Left hindlimb (tissue), 1 donor: ENCODE data around the gene TOX2.

ENCODE experiments used
- DNase-seq: peaks from one replicate; pipeline ENCODE4 v3.0.0-alpha.2; 2018

TOX2 gene

GRCh38 chr20:43914311-43915210 lies at the start of gene TOX2:
TOX2 (plus strand) TSS chr20:43914852; CDS start chr20:43914892, 40 bp downstream.
- no peak for DNase-seq

DNA sequence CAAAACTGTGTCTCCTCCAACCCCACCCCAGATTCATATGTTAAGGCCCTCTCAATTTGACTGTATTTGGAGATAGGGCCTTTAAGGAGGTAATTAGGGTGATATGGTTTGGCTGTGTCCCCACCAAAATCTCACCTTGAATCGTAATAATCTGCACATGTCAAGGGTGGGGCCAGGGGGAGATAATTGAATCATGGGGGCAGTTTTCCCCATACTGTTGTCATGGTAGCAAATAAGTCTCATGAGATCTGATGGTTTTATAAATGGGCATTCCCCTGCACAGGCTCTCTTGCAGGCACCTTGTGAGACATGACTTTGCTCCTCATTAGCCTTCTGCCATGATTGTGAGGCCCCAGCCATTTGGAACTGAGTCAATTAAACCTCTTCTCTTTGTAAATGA lies 46.6 kb upstream of the TOX2 start:
- no peak for DNase-seq

- DNase-seq: no peak
Measured at GRCh38 chr20:43870484-43870883, 44.2 kb upstream of the TOX2 start.

DNA sequence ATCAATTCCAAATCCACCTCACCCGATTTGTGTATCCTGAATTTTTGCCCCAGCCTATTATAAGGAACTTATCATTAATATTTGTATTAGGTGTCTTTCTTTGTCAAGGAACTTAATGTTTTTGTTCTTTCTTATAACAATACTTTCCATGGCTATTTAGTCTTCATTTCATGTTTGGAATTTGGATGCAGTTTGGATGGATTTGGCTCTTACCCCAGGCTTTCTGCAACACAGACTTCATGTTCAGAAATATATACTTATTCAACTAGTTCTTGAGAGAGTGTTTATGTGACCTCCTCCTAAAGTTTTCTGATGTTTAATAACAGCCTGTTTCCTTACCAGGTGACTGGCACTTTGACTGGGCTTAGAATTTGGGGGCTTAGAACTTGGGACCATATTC lies 35.9 kb upstream of the TOX2 start:
- DNase-seq: no peak

DNA sequence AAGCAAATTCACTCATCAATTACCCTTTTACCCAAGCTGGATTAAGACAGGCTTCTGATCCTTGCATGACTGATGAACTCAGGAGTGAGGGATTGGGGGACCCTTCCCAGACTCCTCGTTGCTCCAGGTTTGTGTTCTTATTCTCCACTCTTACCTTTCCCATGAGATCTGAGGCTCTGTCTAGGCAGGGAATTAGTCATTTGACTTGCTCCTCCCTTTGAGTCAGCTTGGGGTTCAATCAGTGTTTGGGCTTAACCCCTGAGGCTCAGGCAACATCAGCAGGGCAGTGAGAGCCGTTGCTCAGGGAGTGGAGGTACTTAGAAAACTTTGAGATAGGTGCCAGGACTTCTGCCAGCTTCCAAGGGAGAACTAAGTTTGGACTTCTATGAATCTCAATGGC lies 20.7 kb upstream of the TOX2 start:
- no peak for DNase-seq

- DNase-seq: no peak
Measured at GRCh38 chr20:43894491-43894890, 20.2 kb upstream of the TOX2 start.

DNA sequence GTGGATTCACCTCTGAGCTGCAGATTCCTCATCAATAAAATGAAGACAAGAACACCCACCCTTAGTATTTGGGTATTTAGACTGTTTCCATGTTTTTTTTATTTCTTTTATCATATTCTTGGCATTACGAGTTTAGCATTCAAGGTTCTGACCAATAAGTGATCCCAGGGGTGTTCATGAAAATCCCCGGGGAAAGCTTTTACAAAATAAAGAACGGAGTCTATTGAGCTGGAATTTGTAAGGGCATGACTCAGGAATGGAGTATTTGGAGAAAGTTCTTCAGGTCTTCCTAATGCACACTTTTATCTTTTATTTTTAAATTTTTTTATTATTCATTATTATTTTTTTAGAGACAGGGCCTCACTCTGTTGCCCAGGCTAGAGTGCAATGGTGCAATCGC lies 19.4 kb upstream of the TOX2 start:
- no peak for DNase-seq

GRCh38 chr20:43899274-43900120 lies 15.2 kb upstream of the TOX2 start:
- DNase-seq: no peak

- no peak for DNase-seq
Measured at GRCh38 chr20:43900121-43900466, 14.6 kb upstream of the TOX2 start.

GRCh38 chr20:43900496-43900895 lies 14.2 kb upstream of the TOX2 start:
- DNase-seq: peak; percentile 71

DNA sequence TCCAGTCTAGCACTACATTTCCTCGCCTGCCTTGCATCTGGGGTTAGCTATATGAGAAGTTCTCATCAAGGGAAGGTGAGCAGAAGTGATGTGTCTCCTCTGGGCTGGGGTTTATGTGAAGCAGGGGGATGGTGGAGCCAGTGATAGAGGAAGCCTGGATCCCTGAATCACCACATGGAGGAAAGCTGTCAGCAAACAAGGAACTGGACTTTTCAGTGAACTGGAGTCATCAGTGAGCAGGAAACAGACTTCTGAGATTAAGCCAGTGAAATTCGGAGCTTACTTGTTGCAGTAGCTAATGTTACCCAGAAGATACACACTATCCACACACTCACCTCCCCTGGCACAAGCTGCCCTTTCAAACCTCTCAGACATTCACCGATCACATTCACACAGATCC lies 13.4 kb upstream of the TOX2 start:
- DNase-seq: no peak

DNA sequence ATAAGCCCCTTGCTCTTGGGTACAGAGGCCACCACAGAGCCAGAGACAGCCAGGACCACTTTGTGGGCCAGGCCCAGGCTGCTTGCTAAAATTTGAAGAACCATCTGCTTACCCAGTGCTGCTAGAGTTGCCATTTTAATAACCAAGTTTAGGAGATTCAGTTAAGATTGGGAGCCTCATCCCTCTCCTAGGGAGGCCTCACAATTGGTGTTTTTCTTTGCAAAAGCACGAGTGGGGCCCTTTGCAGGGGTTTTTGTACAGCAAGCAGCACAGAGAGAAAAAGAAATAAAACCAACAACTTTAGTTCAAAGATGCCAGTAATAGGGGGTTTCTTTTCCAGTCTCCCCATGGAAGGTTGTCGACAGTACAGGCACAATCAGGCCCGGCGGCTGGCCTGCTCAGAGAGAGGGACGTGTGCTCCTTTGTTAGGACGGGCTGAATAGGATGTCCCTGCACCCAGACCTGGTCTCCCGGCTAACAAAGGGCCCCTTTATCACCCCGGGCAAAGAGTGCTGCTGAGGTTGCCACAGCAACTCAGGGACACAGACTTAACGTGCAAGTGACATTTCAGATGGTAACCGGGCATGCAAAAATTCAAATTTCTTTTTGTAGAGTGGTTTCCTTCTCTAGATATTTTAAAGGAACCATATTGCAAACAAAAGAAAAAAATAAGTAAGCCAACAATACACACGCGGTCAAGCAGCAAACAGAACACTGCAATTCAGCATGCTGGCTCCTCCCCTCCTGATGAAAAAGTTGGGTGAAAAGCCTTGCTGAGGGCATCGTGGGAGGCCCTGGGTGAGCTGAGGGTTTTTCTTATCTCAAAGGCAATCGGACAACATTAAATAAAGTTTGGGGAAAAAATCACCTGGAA lies 10.5 kb upstream of the TOX2 start:
- DNase-seq: no peak

DNA sequence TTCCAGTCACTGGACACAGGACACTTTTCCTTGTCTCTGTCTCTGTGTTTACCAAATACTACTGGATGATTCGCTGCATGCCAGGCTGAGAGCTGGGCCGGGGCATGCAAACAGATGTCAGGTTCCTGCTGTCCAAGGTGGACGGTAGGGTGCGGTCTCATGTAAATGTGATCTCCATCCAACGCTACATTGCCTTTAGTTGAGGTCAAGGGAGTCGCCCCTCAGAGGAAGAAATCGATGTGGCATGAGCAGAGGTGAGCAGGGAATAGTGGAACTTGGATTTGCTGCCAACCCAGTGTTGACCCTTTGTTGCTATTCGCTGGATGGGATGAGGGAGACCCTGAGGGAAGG lies 9.8 kb upstream of the TOX2 start:
- DNase-seq: no peak

DNA sequence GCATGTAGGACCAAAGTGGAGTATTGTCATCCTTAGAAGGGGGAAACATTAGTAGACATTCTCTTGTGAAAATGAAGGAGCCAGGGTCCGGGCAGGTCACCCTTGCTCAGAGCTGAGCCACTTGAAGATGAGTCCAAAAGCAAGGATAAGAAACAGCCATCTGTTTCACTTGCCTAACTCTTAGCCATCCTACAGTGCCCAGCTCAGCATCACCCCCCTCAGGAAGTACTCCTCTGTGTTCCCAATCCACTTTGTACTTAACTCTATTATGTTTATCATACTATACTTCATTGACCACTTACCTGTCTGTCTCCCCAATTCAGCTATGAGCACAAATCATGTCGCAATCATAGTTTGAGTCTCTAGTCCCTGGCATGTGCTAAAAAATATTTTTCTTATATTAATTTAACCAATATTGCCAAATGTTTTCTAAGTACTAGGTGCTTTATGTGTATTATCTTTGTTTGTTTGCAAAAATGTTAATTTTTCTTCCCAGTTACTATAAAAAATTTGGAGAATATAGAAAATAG lies 8.1 kb upstream of the TOX2 start:
- DNase-seq: no peak

- DNase-seq: no peak
Measured at GRCh38 chr20:43909211-43909610, 5.4 kb upstream of the TOX2 start.

GRCh38 chr20:43909720-43910119 lies 4.9 kb upstream of the TOX2 start:
- no peak for DNase-seq

DNA sequence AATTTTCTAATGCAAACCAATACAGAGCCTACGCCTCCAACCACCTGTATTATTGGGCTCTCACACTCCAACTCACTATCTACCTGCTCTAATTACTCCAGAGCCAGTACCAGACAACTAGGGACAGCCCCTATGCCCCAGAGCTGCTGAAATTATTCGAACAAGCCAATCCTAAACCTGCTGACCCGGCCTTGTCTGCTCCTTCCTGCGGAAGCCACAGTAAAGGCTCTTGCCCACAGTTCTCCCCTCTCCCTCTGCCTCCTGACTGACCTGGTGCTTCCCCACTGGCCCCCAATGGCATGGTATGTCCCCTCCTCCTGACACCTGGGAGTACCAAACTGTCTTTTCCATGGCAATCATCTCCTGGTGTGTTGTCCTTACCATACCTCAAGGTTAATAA lies 4.1 kb upstream of the TOX2 start:
- no peak for DNase-seq

GRCh38 chr20:43911066-43911465 lies 3.6 kb upstream of the TOX2 start:
- DNase-seq: no peak

- no peak for DNase-seq
Measured at GRCh38 chr20:43913291-43914025, 1.2 kb upstream of the TOX2 start.

DNA sequence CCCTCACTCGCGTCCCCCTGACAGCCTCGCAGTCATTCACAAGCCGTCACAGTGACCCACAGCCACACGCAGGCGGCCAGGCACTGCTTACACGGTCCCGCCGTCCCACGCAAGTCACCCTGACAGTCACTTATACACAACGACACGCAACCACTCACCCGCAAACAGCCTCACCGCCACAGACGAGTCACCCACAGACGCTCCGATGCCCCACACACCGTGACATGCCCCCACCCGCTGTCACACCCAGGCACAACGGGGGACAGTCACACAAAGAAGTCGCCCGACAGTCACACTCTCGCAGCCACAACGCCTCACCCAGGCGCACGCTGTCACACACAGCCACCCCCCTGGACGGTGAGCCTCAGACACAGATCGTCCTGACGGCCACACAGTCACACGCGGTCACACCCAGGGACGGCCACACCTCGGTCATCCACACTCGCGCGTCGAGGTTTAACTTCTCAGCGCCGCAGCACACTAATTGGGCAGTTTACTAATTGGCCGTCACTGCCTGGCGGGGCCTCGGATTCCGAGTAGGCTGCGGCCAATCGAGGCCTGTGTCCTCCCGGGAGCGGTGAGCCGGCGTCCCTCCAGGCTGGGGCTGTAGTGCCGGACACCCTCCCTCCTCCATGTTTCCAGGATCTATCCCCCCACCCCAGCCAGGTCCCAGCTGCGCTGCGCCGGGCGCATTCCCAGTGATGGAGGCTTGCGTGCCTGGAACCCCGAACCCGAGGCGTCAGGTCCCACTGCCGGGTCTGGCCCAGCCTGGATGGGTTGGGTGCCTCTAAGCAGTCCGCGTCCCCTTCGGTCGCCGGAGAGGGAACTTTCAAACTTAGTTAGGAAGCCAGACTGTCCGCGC lies 790 bp downstream of the TOX2 start:
- DNase-seq: no peak
